Omental fat pad (tissue), 4 donors: ENCODE results near the gene EPN1. TPM values are rescaled to one million over a fixed set of nuclear protein-coding genes. Genes with fewer than 3 reads are reported as not detected.

Experiments used
- ATAC-seq: fragments of 150-250 bp; one replicate; pipeline ENCODE4 v1.9.1; 2016; ENCODE audit warnings: mild to moderate bottlenecking, moderate library complexity; ENCODE audit not compliant: low FRiP score
- DNase-seq: peaks from one replicate; pipeline ENCODE4 v3.0.0-alpha.2; 2019; ENCODE audit warnings: low spot score
- total RNA-seq, 4 donors: library from RNA; depleted of rRNA; stranded (reverse); fragments of >200 nt; gene quantifications; one replicate each; pipeline ENCODE4 v1.1.0, GENCODE V29; 2016
- TF ChIP-seq, protein P1 (sequence below), 3 donors: fragments of 450-650 bp; IDR thresholded peaks; one replicate each; pipeline ENCODE4 v1.5.1; 2016 to 2017; ENCODE audit warnings: antibody characterized with exemption in 3 of 3, mild to moderate bottlenecking in 3 of 3, moderate library complexity in 2 of 3

Gene EPN1
- total RNA-seq, 4 donors from 2014 or later, result 56.4 to 82.3 (median 62.0) TPM

- ATAC-seq, result no peak
- TF ChIP-seq, protein P1, sequence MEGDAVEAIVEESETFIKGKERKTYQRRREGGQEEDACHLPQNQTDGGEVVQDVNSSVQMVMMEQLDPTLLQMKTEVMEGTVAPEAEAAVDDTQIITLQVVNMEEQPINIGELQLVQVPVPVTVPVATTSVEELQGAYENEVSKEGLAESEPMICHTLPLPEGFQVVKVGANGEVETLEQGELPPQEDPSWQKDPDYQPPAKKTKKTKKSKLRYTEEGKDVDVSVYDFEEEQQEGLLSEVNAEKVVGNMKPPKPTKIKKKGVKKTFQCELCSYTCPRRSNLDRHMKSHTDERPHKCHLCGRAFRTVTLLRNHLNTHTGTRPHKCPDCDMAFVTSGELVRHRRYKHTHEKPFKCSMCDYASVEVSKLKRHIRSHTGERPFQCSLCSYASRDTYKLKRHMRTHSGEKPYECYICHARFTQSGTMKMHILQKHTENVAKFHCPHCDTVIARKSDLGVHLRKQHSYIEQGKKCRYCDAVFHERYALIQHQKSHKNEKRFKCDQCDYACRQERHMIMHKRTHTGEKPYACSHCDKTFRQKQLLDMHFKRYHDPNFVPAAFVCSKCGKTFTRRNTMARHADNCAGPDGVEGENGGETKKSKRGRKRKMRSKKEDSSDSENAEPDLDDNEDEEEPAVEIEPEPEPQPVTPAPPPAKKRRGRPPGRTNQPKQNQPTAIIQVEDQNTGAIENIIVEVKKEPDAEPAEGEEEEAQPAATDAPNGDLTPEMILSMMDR (IDR thresholded peaks at IDR 0.05), result no peak
- no peak for DNase-seq
Observed at GRCh38 chr19:55642153-55643002, 32.6 kb upstream of the EPN1 start.

- TF ChIP-seq, protein P1 (IDR thresholded peaks at IDR 0.05), result no peak
- DNase-seq, result no peak
- peak; percentile 62 for ATAC-seq
Observed at GRCh38 chr19:55643003-55643886, 31.8 kb upstream of the EPN1 start, which contains the start of gene ZNF581. Gene ZNF581, plus strand, starts transcription at chr19:55643649. Its CDS starts 923 bp downstream, at chr19:55644572.

- TF ChIP-seq, protein P1 (IDR thresholded peaks at IDR 0.05), result no peak
- no peak for DNase-seq
- ATAC-seq, result no peak
Observed at GRCh38 chr19:55643887-55644176, 31.2 kb upstream of the EPN1 start.

GRCh38 chr19:55644191-55644833, 30.7 kb upstream of the EPN1 start:
- DNase-seq (no peak), ATAC-seq (no peak)
- TF ChIP-seq, protein P1 (IDR thresholded peaks at IDR 0.05), result no peak

DNA sequence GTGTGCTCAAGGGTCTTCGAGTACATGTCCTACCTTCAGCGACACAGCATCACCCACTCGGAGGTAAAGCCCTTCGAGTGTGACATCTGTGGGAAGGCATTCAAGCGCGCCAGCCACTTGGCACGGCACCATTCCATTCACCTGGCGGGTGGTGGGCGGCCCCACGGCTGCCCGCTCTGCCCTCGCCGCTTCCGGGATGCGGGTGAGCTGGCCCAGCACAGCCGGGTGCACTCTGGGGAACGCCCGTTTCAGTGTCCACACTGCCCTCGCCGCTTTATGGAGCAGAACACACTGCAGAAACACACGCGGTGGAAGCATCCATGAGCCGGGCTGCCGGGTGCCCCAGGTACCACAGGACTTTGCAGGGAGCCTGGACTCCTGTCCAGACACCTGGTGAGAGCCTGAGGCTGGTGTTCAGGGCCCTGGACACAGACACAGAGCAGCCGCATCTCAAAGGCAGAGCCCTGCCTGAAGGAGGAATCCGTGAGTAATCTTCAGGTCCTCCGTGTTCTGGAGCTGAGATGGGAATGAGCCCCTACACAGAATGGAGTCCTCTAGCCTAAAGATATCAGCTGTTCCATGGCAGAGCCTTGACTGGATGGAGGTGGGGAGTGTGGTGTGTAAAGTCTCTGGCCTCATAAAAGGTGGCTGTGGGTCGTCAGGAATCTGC, 30.0 kb upstream of the EPN1 start:
- TF ChIP-seq, protein P1 (IDR thresholded peaks at IDR 0.05), result no peak
- no peak for ATAC-seq
- DNase-seq, result no peak

GRCh38 chr19:55645512-55645881, 29.5 kb upstream of the EPN1 start:
- TF ChIP-seq, protein P1 (IDR thresholded peaks at IDR 0.05), result no peak
- DNase-seq (no peak), ATAC-seq (no peak)
